KMS-11 (cell line): ENCODE results near the gene G6PC2.
"Not testable (repeated sequence)": the region's sequence is repeated elsewhere in the genome, so short reads cannot be mapped to it uniquely, and the experiment has no call there.

ENCODE experiments used
- H2AFZ ChIP-seq: fragments of 200-600 bp; sonication (generic); 2 replicates; pipeline ENCODE4 v1.6.1; 2016; ENCODE audit warnings: antibody characterized with exemption, mixed run types, low read depth
- H3K27ac ChIP-seq: fragments of 200-600 bp; sonication (generic); 2 replicates; pipeline ENCODE4 v1.6.1; 2016; ENCODE audit warnings: mild to moderate bottlenecking, mixed run types
- H3K27me3 ChIP-seq: fragments of 200-600 bp; sonication (generic); 2 replicates; pipeline ENCODE4 v1.6.1; 2017; ENCODE audit warnings: mild to moderate bottlenecking, low read depth, mixed run types, moderate library complexity; ENCODE audit not compliant: insufficient read depth
- H3K36me3 ChIP-seq: fragments of 200-600 bp; sonication (generic); 2 replicates; pipeline ENCODE4 v1.6.1; 2017; ENCODE audit warnings: mild to moderate bottlenecking, mixed run types; ENCODE audit not compliant: insufficient read depth
- H3K4me1 ChIP-seq: fragments of 200-600 bp; sonication (generic); 2 replicates; pipeline ENCODE4 v1.6.1; 2016; ENCODE audit warnings: mild to moderate bottlenecking, low read depth, mixed run types; ENCODE audit not compliant: poor library complexity, severe bottlenecking
- H3K4me2 ChIP-seq: fragments of 200-600 bp; sonication (generic); 2 replicates; pipeline ENCODE4 v1.7.0; 2016; ENCODE audit warnings: mild to moderate bottlenecking, mixed run types
- H3K4me3 ChIP-seq: fragments of 200-600 bp; sonication (generic); IDR thresholded peaks from 2 replicates; pipeline ENCODE4 v1.6.1; 2017; ENCODE audit warnings: low read depth, low read length, mixed read lengths; ENCODE audit not compliant: insufficient read depth
- H3K79me2 ChIP-seq: fragments of 200-600 bp; sonication (generic); 2 replicates; pipeline ENCODE4 v1.6.1; 2016; ENCODE audit warnings: low read depth, mixed run types; ENCODE audit not compliant: insufficient read depth
- H3K9ac ChIP-seq: fragments of 200-600 bp; sonication (generic); 2 replicates; pipeline ENCODE4 v1.6.1; 2016; ENCODE audit warnings: mild to moderate bottlenecking, mixed run types
- H4K20me1 ChIP-seq: fragments of 200-600 bp; sonication (generic); 2 replicates; pipeline ENCODE4 v1.6.1; 2016; ENCODE audit warnings: mild to moderate bottlenecking, mixed run types; ENCODE audit not compliant: insufficient read depth
- CTCF ChIP-seq: fragments of 200-600 bp; sonication (generic); conservative IDR thresholded peaks from 2 replicates; pipeline ENCODE4 v1.6.1; 2017; ENCODE audit warnings: low read depth, mild to moderate bottlenecking, antibody characterized with exemption, low read length, moderate library complexity, mixed read lengths

The G6PC2 gene

GRCh38 chr2:168874368-168875054 is 26.6 kb upstream of the G6PC2 start:
- Histone ChIP-seq H3K79me2 (no peaks in the 10 kb centered on the region), H3K9ac (no peak overlapping the region), H3K27me3 (no peaks in the 10 kb centered on the region), H2AFZ (no peak overlapping the region), H3K4me1 (no peaks in the 10 kb centered on the region), H3K36me3 (no peaks in the 10 kb centered on the region), H3K4me2 (no peak overlapping the region), H3K4me3 (no peak overlapping the region), H3K27ac (no peak overlapping the region), H4K20me1 (no peaks in the 10 kb centered on the region)
- TF ChIP-seq CTCF, result no peak

GRCh38 chr2:168882163-168882562 is 18.9 kb upstream of the G6PC2 start:
- H4K20me1 ChIP-seq, H2AFZ ChIP-seq, H3K4me2 ChIP-seq, H3K4me3 ChIP-seq, H3K79me2 ChIP-seq, H3K27ac ChIP-seq, H3K36me3 ChIP-seq, H3K9ac ChIP-seq, H3K27me3 ChIP-seq, H3K4me1 ChIP-seq: not testable (repeated sequence)

GRCh38 chr2:168884975-168885374 is 16.1 kb upstream of the G6PC2 start:
- Histone ChIP-seq H3K27ac (no peak overlapping the region), H3K4me3 (no peak overlapping the region), H2AFZ (no peak overlapping the region), H3K79me2 (peaks cover 8% of the 10 kb centered on the region; the same call in 1 of the 2 replicates), H3K4me1 (peaks cover 5% of the 10 kb centered on the region), H3K36me3 (no peaks in the 10 kb centered on the region; the same call in 1 of the 2 replicates), H4K20me1 (no peaks in the 10 kb centered on the region), H3K4me2 (no peak overlapping the region), H3K9ac (no peak overlapping the region), H3K27me3 (no peaks in the 10 kb centered on the region)
- no peak for TF ChIP-seq CTCF

- Histone ChIP-seq H2AFZ (peak overlapping the region; percentile 90), H3K79me2 (peaks cover 8% of the 10 kb centered on the region; the same call in 1 of the 2 replicates), H3K4me3 (peak overlapping the region; percentile 66), H4K20me1 (no peaks in the 10 kb centered on the region), H3K27me3 (no peaks in the 10 kb centered on the region), H3K36me3 (no peaks in the 10 kb centered on the region; the same call in 1 of the 2 replicates), H3K4me2 (peak overlapping the region; percentile 54), H3K4me1 (peaks cover 11% of the 10 kb centered on the region), H3K27ac (peak overlapping the region; percentile 3; the same call in 1 of the 2 replicates), H3K9ac (peak overlapping the region; percentile 59; the same call in 1 of the 2 replicates)
- TF ChIP-seq CTCF, result no peak
Measured at GRCh38 chr2:168889635-168890005, 11.5 kb upstream of the G6PC2 start.
